Left colon (tissue), 2 donors: ENCODE results near the gene CDK11B. TPM values are rescaled to one million over a fixed set of nuclear protein-coding genes. Genes with fewer than 3 reads are reported as not detected.
"Not testable (repeated sequence)": the region's sequence is repeated elsewhere in the genome, so short reads cannot be mapped to it uniquely, and the experiment has no call there.

Experiments
- ATAC-seq: fragments of 200-7000 bp; cut with Tn5 transposase; one replicate; pipeline ENCODE4 v1.9.1; 2020; ENCODE audit warnings: mild to moderate bottlenecking, moderate library complexity
- DNase-seq, 2 donors: peaks; one replicate each; pipeline ENCODE4 v3.0.0-alpha.2; 2020
- intact Hi-C, 2 donors: fragments of 100-400 bp; cut with DNase I in 1 of 2; cut with micrococcal nuclease in 1 of 2; formaldehyde crosslinking; loops; one replicate each; pipeline versions ENCODE4 v1.11.2 to v1.14.0; 2022; cut with DNase I, micrococcal nuclease
- long read RNA-seq: library from polyadenylated mRNA; unstranded; transcript quantifications from one replicate; pipeline ENCODE4 v2.0.0, GENCODE V29; 2021
- total RNA-seq, 2 donors: library from RNA; stranded (reverse); fragmentation: NEBNext Ultra II Directional; extraction: Animal tissue kit (Norgen Biotek cat#: 25700); gene quantifications; one replicate each; pipeline ENCODE4 v1.2.1, GENCODE V29; 2021
- donor health status: DM: no; HTN: no; CAD: no.
- donor health status: DM: yes; HTN: yes; CAD: no.

Gene CDK11B
- 10 to 100 TPM; 29.6 to 37.0 TPM for total RNA-seq
- long read RNA-seq, partial matches to known transcripts: 22 of 31 reads
- long read RNA-seq, other reads (novel, unspliced or antisense): 5 of 31 reads

DNA sequence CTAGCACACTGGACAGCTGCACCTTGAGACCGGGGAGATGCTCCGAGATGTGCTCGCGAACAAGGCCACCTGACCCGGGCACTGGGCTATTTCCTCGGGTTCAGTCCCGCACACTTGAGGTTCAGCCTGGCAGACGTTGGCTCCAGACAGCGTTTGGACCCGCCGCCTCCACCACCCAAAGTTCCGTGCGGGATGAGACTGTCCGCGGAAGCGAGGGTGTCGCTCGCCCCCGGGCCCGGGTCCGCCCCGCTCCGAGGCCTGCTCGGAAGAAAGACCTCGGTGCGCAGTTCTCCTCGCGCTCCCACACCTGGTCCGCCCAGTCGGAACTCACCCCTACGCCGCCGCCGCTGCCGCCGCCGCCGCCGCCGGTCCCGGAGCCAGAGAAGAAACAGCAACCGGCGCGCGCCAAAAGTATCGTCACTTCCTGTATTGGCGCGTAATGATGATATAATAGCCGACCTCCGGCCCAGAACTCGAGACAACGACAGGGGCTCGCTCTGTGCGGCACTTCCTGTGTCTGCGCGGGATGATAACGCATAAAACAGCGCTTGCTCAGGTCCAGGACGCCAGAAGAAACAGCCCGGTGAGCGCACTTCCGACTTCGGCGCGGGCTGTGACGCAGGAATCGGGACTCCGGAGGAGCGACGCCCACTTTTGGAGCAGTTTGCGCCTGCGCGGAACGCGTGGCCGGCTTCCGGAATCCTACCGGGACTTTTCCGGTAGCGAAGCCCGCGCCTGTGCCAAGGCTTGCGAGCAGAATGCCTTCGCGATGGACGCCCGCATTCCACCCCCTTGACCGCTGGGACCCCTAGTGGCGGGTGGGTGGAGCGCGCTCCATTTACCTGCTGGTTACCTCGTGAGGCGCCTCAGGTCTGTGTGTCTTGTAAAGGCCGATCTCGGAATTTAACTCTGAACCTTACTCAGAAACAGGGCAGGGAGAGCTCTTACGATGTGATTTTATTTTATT, at the start of gene CDK11B:
Gene CDK11B, minus strand, starts transcription at position 422 of the 967 bp plus-strand sequence. CDS start 1,519 bp downstream, outside the sequence.
- peak; percentile 79 for ATAC-seq

DNA sequence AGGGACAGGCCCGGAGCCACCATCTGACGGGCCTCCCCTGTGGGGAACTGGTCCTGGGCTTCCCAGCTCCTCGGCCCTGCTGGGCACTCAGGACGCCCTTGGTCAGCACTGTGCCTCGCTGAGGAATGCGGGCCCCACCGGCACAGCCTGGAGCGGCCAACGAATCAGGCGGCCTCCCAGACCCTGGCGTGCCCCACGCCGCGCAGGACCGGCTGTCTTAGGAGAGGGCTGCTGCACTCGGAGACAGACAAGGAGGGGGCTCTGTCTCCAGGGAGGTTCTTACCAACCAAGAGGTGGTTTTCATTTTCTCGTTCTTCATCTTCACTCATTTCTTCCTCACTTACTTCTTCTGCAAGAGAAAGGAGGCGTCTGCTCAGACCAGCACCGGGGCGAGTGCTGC, 49.1 kb upstream of the CDK11B start:
- ATAC-seq, DNase-seq, intact Hi-C loops: not testable (repeated sequence)

More for the DNA sequence above, at the start of gene CDK11B:
- intact Hi-C loops: not testable (repeated sequence)
- peak; percentile 93 to 96 for DNase-seq

DNA sequence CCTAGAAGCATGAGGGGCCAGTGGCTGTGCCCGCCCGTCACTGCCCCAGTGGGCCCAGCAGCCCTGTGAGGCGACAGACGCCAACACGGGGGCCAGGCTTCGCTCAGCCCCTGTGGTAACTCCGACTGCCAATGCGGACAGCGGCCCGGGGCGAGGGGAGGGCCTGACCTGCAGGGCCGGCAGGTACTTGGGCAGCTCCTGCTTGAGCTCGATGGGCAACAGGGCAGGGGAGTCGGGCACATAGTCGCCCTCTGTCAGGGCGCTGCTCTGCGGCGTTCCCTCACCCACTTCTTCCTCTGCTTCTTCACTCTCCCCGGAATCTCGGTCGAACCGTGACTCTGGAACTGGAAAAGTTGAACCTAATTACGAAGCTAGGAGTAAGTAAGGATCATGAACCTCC, 48.4 kb upstream of the CDK11B start:
- intact Hi-C loops, ATAC-seq: not testable (repeated sequence)
- DNase-seq: peak in 1 of 2 donors; percentile 4

DNA sequence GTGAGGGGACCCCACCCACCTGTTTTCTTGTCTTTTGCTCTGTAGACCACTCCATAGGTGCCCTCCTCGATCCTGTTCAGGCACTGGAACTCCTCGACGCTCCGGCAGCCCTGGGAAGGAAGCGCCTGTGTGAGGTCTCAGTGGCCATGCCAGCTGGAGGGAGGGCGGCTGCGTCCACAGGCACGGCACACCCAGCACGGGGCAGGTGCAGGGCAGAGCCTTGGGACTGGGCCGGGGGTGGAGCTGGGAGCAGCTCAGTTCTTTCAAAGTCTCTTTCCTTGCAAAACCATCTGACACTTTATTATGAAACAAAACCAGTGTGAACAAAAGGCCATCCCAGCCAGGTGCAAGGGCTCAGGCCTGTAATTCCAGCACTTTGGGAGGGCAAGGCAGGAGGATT, 46.8 kb upstream of the CDK11B start:
- intact Hi-C loops: not testable (repeated sequence)
- peak; percentile 67 for ATAC-seq
- DNase-seq: peak; percentile 4 to 20

DNA sequence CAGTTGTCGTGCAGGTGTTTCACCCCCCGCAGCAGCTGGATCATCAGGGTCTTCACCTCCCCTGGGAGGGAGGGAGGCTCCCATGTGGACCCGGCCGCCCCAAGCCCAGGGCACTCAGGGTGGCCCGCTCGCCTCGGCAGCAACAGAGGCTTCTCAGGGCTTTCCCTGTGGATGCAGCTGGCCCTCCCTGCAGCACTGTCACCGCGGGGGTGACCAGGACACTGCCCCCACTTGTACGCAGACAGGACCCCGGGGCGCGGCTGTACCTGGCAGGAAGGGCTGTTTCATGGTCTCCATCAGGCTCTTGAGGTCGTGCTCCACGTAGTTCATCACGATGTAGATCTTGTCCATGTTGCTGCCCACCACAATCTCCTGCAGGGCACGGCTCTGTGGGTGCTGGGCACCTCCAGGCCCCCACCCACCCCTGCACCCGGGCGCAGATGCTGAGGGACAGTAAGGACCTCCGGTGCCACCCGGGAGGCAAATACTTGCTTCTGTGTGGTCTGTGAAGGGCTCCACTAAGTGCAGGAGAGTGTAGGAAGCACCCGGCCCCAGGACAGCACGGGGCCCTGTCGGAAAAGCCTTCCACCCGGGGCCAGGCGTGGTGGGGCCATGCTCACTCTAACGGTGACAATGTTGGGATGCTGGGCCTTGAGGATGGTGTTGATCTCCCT, 45.6 kb upstream of the CDK11B start:
- DNase-seq: peak; percentile 2 to 8
- intact Hi-C loops, ATAC-seq: not testable (repeated sequence)

DNA sequence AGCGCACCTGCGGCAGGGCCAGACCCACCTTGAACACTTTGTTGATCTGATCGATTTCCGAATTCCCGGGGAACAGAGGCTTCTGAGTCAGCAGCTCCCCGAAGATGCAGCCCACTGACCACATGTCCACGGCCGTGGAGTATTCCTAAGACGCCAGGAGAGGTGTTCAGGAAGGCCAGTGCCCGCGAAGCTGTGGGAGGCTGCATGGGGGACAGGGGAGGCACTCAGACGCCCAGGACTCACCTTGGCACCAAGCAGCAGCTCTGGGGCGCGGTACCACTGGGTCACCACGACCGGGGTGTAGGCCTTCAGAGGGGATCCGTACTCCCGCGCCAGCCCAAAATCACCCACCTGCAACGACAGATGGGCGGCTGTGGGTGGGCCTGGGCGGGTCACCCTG, 45.0 kb upstream of the CDK11B start:
- intact Hi-C loops: no loop called here
- no peak for ATAC-seq
- peak; percentile 4 to 9 for DNase-seq

DNA sequence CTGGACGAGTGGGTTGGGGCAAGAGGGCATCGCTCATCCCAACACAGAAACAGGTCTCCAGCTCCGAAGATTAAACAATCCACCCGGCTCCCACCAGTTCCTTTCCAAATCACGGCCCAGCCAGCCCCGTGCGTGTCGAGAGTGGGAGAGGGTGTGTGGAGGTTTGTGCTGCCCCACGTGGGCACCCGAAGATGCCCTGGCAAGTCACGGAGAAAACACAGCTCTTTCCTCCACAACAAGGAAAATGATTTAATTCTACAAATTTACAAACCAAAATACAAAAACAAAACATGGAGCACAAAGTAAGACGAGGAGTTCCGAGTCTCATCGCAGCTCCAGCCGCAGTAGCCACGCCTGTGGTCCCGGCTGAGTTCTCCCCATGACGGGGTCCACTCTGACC, 43.7 kb upstream of the CDK11B start:
- peak in 1 of 2 donors; percentile 2 for DNase-seq
- intact Hi-C loops, ATAC-seq: not testable (repeated sequence)

DNA sequence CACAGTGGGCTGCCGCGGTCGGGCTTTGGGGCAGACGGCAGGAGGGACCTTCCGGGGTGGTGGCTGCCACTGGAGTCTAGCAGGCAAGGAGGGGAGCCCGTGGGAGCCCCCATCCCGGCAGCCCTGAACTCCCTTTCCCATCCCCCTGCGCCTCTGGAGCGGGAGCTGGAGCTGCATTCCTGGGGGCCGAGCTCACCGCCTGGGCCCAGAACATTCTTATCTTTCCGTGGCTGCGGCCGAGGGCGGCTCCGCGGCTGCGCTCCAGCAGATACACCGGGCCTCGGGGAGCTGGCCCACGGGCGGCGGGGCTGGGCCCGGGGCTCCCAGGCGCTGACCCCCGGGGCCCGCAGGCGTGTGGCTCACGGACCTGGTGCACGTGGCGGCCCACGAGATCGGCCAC, 41.8 kb upstream of the CDK11B start:
- ATAC-seq: peak; percentile 32
- intact Hi-C loops, DNase-seq: not testable (repeated sequence)

DNA sequence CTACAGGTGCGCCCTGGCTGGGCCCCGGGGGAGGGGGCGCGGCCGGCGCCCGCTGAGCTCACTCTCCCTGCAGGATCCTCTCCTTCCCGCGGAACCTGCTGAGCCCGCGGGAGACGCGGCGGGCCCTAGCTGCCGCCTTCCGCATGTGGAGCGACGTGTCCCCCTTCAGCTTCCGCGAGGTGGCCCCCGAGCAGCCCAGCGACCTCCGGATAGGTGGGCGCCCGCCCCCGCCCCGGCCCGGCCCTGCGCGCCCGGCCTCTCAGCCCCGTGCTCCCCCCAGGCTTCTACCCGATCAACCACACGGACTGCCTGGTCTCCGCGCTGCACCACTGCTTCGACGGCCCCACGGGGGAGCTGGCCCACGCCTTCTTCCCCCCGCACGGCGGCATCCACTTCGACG, 41.3 kb upstream of the CDK11B start:
- DNase-seq, intact Hi-C loops: not testable (repeated sequence)
- peak; percentile 25 for ATAC-seq

DNA sequence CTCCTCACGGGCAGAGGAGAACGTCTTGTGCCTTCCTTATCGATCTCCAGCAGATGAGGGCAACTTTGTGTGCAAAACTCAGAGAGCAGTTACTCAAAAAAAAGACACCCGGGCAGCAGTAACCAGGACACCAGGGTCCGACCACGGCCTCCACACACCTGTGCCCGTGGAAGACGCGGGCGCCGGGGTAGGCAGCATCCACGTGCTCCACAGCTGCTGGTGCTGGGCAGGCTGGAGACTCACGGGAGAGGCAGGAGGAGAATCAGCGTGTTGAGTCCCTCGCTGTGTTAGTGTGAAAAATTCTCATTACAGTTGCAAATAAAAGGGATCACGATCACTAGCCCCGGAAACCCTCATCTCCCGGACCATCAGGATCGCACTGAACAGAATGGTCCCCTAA, 40.3 kb upstream of the CDK11B start:
- intact Hi-C loops, ATAC-seq: not testable (repeated sequence)
- peak in 1 of 2 donors; percentile 6 for DNase-seq

DNA sequence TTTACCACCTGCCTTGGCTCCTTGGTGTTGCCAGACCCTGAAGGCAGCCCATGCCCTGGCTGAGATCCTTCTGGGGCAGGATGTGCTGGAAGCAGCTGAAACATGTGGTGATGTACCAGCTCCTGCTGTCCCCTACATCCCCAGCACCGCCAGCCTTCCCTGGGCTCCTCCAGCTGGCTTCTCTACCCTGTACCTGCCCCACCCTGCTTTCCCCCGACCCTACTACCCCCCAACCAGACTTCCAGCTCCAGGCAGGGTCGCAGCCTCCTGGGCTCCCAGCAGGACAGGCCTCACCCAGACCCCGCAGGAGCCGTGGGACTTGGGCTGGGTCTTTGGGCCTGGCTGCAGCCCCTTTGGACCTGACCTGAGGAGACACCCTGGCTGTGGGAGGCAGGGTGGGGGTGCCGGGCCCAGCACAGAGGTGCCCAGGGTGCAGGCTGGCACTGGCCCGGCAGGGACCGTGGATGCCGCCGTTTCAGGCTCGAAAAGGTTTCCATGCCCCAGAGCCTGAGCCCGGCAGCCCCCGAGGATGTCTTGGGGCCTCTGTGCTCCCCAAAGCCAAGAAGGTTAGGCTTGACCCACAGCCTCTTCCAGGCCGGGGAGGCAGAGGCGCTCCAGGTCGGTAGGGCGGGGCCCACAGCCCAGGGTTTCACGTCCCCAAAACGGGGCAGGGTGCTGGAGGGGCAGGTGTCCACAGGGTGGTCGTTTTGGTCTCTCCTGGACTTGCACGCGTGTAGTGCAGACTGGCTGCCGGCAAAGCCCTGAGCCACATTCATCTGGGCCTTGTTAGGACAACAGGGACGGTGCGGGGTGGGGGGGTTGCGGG, 38.8 kb upstream of the CDK11B start:
- peak; percentile 5 to 24 for DNase-seq
- ATAC-seq, intact Hi-C loops: not testable (repeated sequence)

DNA sequence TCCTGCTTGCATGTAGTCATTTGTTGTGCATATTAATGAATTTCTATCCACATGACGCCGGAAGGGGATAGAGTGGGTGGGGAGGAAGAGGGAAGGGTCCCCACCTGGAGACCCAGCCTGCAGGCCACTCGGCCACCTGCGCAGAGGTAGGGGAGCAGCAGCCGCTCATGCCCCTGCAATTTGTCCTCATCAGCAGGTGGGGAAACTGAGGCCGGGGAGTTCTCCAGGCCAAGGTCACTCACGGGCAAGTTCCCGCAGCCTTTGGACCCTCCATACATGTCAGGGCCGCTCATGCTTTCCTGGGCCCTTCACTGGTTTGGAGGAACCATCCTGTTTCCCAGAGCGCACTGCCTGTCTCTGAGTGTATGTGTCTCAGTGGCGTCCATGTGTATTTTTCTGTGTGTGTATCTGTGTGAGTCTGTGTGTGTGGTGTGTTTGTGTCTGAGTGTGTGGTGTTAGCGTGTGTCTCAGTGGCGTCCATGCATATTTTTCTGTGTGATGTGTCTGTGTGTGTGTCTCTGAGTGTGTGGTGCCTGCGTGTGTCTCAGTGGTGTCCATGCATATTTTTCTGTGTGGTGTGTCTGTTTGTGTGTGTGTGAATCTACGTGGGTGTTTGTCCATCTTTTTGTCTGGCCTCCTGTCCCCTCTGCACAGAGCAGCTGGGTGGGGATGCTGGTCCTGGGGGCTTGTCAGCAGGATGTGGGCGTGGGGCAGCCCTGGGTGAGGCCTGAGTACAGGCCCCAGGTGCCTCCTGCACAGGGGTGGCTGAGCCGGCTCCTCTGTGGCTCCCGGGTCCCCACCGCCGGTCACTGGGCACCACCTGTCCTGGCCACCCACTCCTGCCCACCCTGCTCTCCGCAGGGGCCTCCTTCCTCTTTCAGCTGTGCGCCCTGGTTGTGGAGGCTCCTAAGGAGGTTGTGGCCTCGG, 37.9 kb upstream of the CDK11B start:
- intact Hi-C loops, ATAC-seq: not testable (repeated sequence)
- DNase-seq: peak; percentile 3 to 21

DNA sequence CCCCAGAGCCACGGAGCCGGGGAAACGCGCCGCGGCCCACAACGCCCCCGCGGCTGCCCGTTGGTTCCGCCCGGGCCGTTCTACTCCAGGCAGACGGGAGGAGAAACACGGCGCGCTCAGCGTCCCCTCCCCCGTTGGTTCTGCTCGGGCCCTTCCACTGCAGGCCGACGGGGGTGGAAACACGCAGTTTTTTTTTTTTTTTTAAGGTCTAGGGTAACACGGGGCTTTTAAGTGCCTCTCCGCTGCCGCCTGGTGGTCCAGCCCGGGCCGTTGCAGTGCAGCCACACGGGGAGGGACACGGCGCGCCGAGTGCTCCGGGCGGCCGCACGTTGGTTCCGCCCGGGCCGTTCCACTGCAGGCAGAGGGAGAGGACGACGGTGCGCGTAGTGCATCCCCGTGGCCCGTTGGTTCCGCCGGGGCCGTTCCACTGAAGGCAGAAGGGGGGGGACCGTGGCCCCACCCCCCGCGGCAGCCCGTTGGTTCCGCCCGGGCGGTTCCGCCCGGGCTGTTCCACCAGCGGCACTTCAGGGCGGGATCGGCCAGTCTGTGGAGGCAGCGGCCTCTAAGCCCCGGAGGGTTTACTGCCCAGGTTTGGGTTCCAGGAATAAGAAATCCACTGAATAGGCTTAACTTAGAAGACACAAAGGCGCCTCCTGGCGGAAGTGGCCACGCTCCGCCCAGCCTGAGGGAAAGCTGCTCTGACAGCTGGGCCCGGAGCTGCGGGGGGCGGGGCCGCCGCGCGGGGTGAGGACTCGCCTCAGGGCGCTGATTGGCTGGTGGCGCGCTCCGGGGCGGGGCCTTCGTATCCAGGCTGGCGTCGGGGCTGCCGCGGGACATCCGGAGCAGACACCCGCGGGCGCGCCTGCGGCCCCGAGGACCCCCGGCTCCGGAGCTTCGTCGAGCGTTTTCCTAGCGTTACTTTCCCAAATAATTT, 34.2 kb upstream of the CDK11B start, which contains the start of gene SLC35E2B:
Gene SLC35E2B, minus strand, starts transcription at position 82 of the 934 bp plus-strand sequence. CDS start 16,096 bp downstream, outside the sequence.
- ATAC-seq: peak; percentile 81
- intact Hi-C loops: not testable (repeated sequence)
- DNase-seq: peak; percentile 80 to 94

DNA sequence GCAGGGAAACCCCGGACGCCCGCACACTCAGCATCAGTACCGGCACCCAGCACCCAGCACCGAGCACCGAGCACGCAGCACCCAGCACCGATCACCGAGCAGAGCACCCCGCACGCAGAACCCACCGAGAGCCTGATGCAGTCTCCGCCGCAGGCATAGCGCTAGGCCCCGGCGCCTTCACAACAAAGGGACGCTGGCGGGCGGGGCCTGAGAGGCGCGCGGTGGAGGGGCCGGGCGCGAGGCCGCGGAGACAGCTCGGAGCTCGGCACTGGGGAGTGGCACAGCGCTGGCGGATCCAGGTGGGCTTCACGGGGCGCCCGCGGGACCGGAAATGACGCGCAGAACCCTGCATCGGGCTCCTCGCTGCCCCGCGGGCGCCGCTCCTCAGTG, 33.5 kb upstream of the CDK11B start:
- DNase-seq: peak; percentile 40 to 85

DNA sequence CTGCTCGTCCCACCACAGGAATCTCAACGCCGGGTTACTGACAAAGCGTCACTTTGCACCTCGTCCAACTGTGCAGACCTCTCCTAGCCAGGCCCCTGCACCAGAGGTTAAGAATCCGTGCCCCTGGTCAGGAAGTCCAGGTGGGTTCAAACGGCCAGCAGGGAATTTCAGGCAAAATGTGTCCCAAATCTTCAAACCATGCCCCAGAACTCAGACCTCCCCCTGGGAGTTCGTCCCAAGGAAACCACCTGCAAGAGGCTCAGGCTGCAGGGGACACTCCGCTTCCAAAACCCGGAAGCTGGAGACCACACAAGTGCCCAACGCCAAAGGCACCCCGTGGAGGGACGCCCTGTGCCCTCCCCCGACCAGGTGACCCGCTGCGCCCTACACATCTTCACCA, 32.6 kb upstream of the CDK11B start:
- intact Hi-C loops: not testable (repeated sequence)
- DNase-seq: peak; percentile 2 to 9
- ATAC-seq: peak; percentile 23

More for the DNA sequence above, 33.5 kb upstream of the CDK11B start:
- intact Hi-C loops: not testable (repeated sequence)
- ATAC-seq: peak; percentile 77

DNA sequence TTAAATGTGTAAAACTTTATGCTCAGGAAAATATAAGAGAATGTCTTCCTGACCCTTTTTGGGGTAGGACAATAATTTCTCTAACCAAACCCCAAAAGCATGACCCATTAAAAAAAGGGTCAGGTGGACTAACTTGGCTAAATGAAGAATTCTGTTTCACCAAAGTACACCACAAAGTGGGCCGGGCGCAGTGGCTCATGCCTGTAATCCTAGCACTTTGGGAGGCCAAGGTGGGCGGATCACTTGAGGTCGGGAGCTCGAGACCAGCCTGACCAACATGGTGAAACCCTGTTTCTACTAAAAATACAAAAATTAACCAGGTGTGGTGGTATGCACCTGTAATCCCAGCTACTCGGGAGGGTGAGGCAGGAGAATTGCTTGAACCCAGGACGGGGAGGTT, 30.7 kb upstream of the CDK11B start:
- ATAC-seq, intact Hi-C loops: not testable (repeated sequence)
- DNase-seq: peak in 1 of 2 donors; percentile 1
